CD8-positive, alpha-beta memory T cell (primary cell): ENCODE measurements around the gene STEAP2. TPM values are rescaled to one million over a fixed set of nuclear protein-coding genes. Genes with fewer than 3 reads are reported as not detected.

Source experiments
- CTCF ChIA-PET: fragments of 350-600 bp; sonication (Branson Sonifier 250); formaldehyde crosslinking; loops from one replicate; lab custom pipeline; 2021; ENCODE audit warnings: antibody characterized with exemption; lab: Charles Lee
- POLR2A ChIA-PET: fragments of 350-600 bp; sonication (Branson Sonifier 250); formaldehyde crosslinking; loops from one replicate; lab custom pipeline; 2021; ENCODE audit warnings: antibody characterized with exemption; lab: Charles Lee
- DNase-seq, 5 donors: peaks; one replicate each; pipeline versions ENCODE4 v3.0.0 to v3.0.0-alpha.2; 2020 to 2022; ENCODE audit warnings: mixed read lengths in 1 of 5
- H3K27ac ChIP-seq: one replicate; pipeline ENCODE4 v1.7.0; 2013; ENCODE audit warnings: low read depth, mild to moderate bottlenecking, low read length, moderate library complexity
- H3K27me3 ChIP-seq: 2 replicates; pipeline ENCODE4 v1.7.0; 2013; ENCODE audit warnings: low read length, mild to moderate bottlenecking; ENCODE audit not compliant: insufficient read depth, poor library complexity, severe bottlenecking
- H3K36me3 ChIP-seq: 2 replicates; pipeline ENCODE4 v1.7.0; 2013; ENCODE audit warnings: mild to moderate bottlenecking, low read length, moderate library complexity; ENCODE audit not compliant: insufficient read depth
- H3K4me1 ChIP-seq: 2 replicates; pipeline ENCODE4 v1.7.0; 2013; ENCODE audit warnings: mild to moderate bottlenecking, low read length, moderate library complexity; ENCODE audit not compliant: insufficient read depth
- H3K4me3 ChIP-seq: 2 replicates; pipeline ENCODE4 v1.7.0; 2013; ENCODE audit warnings: mild to moderate bottlenecking, low read length
- H3K9me3 ChIP-seq: 2 replicates; pipeline ENCODE4 v1.7.0; 2013; ENCODE audit warnings: mild to moderate bottlenecking, low read length
- H3K27ac Mint-ChIP-seq, 8 donors: one replicate each; pipeline ENCODE4 v1.8.0; 2020 to 2021; ENCODE audit warnings: mixed read lengths in 8 of 8, mild to moderate bottlenecking in 6 of 8, inconsistent platforms in 3 of 8, moderate library complexity in 3 of 8
- H3K27me3 Mint-ChIP-seq, 2 donors: one replicate each; pipeline ENCODE4 v1.8.0; 2020 to 2021; ENCODE audit warnings: mixed read lengths in 2 of 2, mild to moderate bottlenecking in 1 of 2, moderate library complexity in 1 of 2
- H3K36me3 Mint-ChIP-seq, 3 donors: one replicate each; pipeline ENCODE4 v1.8.0; 2020 to 2021; ENCODE audit warnings: mixed read lengths in 3 of 3, inconsistent platforms in 1 of 3, mild to moderate bottlenecking in 1 of 3
- H3K4me1 Mint-ChIP-seq, 3 donors: one replicate each; pipeline ENCODE4 v1.8.0; 2020 to 2021; ENCODE audit warnings: mixed read lengths in 3 of 3, inconsistent platforms in 1 of 3, mild to moderate bottlenecking in 1 of 3
- H3K4me3 Mint-ChIP-seq, 7 donors: one replicate each; pipeline ENCODE4 v1.8.0; 2020 to 2021; ENCODE audit warnings: mixed read lengths in 7 of 7, mild to moderate bottlenecking in 6 of 7, moderate library complexity in 4 of 7, inconsistent platforms in 2 of 7
- H3K9me3 Mint-ChIP-seq, 5 donors: one replicate each; pipeline ENCODE4 v1.8.0; 2020 to 2022; ENCODE audit warnings: mixed read lengths in 5 of 5, mild to moderate bottlenecking in 3 of 5, moderate library complexity in 2 of 5, inconsistent platforms in 1 of 5
- polyA plus RNA-seq: library from polyadenylated mRNA; unstranded; fragments of 300-500 nt; fragmentation: Illumina TruSeq; gene quantifications from one replicate; pipeline ENCODE4 v1.2.3, GENCODE V29; 2021
- total RNA-seq, 2 experiments: library from RNA; stranded (reverse); gene quantifications; one replicate each; pipeline ENCODE4 v1.2.3, GENCODE V29; 2021

STEAP2 gene
- total and polyA plus RNA-seq, 3 experiments from 2014 or later, result 0.15 TPM; not detected in 2

DNA sequence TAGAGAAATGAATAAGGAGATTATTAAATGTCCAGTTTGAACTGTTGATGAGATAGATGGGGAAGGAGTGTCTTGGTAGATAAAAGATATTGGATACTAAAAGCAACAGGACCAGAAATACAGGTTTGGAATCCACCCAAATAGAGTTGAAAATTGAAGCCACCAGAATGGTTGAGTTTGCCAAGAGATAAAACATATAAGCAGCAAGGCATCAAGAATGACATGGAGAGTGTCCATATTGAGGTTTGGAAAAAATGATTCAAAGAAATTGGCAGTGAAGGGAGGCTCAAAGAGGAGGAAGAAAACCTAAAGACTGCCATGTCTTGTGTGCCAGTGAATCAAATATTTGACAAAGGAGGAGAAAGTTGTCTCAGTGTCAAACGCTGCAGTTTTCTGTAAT, 57.6 kb downstream of the STEAP2 start:
- H3K27me3 ChIP-seq, result no peaks in the 10 kb centered on the region
- no peak overlapping the region for H3K4me3 Mint-ChIP-seq
- ChIA-PET CTCF (no interaction called here), POLR2A (no interaction called here)
- H3K36me3 Mint-ChIP-seq, result no peaks in the 10 kb centered on the region
- no peak overlapping the region for H3K4me3 ChIP-seq
- H3K27ac Mint-ChIP-seq, result no peak overlapping the region
- H3K4me1 Mint-ChIP-seq, result no peaks in the 10 kb centered on the region
- peaks cover 0 to 10% of the 10 kb centered on the region in 2 donors for H3K27me3 Mint-ChIP-seq
- H3K9me3 Mint-ChIP-seq, result no peaks in the 10 kb centered on the region
- no peaks in the 10 kb centered on the region for H3K9me3 ChIP-seq
- H3K4me1 ChIP-seq, result no peaks in the 10 kb centered on the region
- no peaks in the 10 kb centered on the region for H3K36me3 ChIP-seq
- no peak overlapping the region for H3K27ac ChIP-seq
- no peak for DNase-seq

DNA sequence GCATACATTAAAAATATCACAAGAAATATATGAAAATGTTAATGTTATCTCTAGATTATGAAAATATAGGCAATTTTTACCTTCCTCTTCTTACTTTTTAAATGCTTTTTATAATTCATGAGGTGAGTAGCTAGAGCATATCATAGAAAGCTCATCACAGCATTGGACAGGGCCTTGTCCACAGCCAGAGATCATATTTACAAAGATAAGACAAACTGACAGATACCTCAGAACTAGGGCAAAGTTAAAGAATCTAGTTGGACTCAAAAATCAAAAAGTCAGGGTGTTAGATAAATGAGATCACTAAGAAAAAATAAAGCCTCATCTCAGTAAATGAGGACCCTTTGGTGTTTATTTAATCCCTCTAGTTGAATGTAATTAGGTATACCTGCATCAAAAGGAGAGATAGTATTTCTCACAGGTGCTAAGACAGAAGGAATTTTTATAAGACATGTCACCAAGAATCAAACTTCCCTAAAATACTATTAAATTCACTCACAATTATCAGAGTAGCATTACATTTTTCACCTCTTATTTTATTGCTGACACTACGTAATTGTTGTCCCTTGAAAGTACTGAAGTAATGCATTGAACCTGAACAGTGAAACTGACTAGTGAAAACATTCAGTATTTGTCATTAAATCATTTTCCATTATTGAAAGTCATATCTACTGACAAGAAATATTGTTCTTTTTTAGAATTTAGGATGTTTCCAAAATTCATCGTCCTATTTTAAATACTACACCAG, 59.1 kb downstream of the STEAP2 start:
- Mint-ChIP-seq H3K9me3 (no peaks in the 10 kb centered on the region), H3K27ac (no peak overlapping the region), H3K36me3 (no peaks in the 10 kb centered on the region), H3K27me3 (peaks cover 0 to 5% of the 10 kb centered on the region in 2 donors), H3K4me1 (no peaks in the 10 kb centered on the region), H3K4me3 (no peak overlapping the region)
- Histone ChIP-seq H3K9me3 (no peaks in the 10 kb centered on the region), H3K36me3 (no peaks in the 10 kb centered on the region), H3K27ac (no peak overlapping the region), H3K4me3 (no peak overlapping the region), H3K4me1 (no peaks in the 10 kb centered on the region), H3K27me3 (no peaks in the 10 kb centered on the region)
- POLR2A ChIA-PET, result no interaction called here
- no peak for DNase-seq
- CTCF ChIA-PET, result no interaction called here

DNA sequence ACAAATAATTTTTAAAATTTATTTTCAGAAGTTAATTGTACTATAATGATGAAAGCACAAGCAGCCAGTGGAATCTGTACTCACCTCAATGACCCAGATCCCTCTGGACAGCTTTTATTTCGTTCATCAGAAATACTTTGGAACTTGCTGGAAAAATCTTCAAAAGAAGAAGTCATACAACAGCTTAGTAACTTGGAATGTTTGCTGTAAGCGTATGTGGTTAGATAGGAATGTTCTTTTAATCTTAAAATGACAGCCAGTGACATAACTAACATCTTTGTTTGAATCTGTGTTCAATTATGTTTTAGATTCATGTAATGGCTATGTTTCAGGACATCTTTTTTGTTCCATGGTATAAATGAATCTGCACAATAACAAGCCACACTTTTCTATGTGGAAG, 60.2 kb downstream of the STEAP2 start:
- Mint-ChIP-seq H3K27ac (no peak overlapping the region), H3K4me1 (no peaks in the 10 kb centered on the region), H3K27me3 (peaks cover 0 to 5% of the 10 kb centered on the region in 2 donors), H3K9me3 (no peaks in the 10 kb centered on the region), H3K4me3 (no peak overlapping the region), H3K36me3 (no peaks in the 10 kb centered on the region)
- Histone ChIP-seq H3K36me3 (no peaks in the 10 kb centered on the region), H3K27me3 (no peaks in the 10 kb centered on the region), H3K9me3 (no peaks in the 10 kb centered on the region), H3K4me1 (no peaks in the 10 kb centered on the region), H3K4me3 (no peak overlapping the region), H3K27ac (no peak overlapping the region)
- ChIA-PET POLR2A (no interaction called here), CTCF (no interaction called here)
- no peak for DNase-seq

DNA sequence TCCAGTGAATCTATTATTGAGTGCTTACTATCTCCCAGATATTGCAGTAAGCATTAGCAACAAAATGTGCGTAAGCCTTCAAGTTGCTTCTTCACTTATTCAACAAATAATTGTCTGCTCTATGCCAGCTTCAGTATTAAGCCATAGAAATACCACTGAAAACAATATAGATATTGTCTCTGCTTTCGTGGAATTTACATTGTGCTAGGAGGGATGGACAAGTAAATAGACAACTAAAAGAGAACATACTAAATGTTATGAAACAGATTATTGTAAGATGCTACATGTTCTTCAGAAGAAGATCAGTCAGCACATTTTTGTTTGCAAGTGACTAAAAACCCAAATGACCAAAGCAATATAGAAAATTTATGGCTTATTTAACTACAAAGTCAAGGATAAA, 60.7 kb downstream of the STEAP2 start:
- H3K4me1 Mint-ChIP-seq, result no peaks in the 10 kb centered on the region
- POLR2A ChIA-PET, result no interaction called here
- no peak overlapping the region for H3K27ac Mint-ChIP-seq

DNA sequence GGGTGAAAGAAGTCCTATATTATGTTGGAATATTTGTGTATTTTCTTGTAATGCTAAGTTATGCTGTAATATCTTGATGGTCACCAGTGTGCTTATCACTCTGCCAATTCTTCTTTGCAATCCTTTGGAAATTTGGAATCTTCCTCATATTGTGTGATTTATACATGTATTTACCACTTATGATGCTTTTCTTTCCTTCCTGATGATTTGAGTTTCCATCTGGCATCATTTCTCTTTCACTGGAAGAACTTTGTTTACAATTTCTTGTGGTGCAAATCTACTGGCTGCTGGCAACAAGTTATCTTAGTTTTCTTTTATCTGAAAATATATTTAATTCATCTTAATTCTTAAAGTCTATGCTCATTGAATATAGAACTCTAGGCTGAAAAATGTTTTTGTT, 62.6 kb downstream of the STEAP2 start:
- no peaks in the 10 kb centered on the region for H3K36me3 ChIP-seq
- no peak overlapping the region for H3K27ac ChIP-seq
- DNase-seq, result no peak
- H3K9me3 Mint-ChIP-seq, result no peaks in the 10 kb centered on the region
- no peaks in the 10 kb centered on the region for H3K4me1 ChIP-seq
- H3K27me3 ChIP-seq, result no peaks in the 10 kb centered on the region
- H3K36me3 Mint-ChIP-seq, result no peaks in the 10 kb centered on the region
- CTCF ChIA-PET, result no interaction called here
- H3K9me3 ChIP-seq, result no peaks in the 10 kb centered on the region
- POLR2A ChIA-PET, result no interaction called here
- no peaks in the 10 kb centered on the region for H3K4me1 Mint-ChIP-seq
- no peak overlapping the region for H3K27ac Mint-ChIP-seq
- no peak overlapping the region for H3K4me3 ChIP-seq
- H3K27me3 Mint-ChIP-seq, result peaks cover 0 to 7% of the 10 kb centered on the region in 2 donors
- H3K4me3 Mint-ChIP-seq, result no peak overlapping the region

More for the DNA sequence above, 60.7 kb downstream of the STEAP2 start:
- CTCF ChIA-PET, result no interaction called here
- no peak overlapping the region for H3K4me3 ChIP-seq
- H3K4me1 ChIP-seq, result no peaks in the 10 kb centered on the region
- no peaks in the 10 kb centered on the region for H3K9me3 Mint-ChIP-seq
- H3K27ac ChIP-seq, result no peak overlapping the region
- H3K27me3 ChIP-seq, result no peaks in the 10 kb centered on the region
- DNase-seq, result no peak
- H3K9me3 ChIP-seq, result no peaks in the 10 kb centered on the region
- no peak overlapping the region for H3K4me3 Mint-ChIP-seq
- no peaks in the 10 kb centered on the region for H3K36me3 Mint-ChIP-seq
- H3K36me3 ChIP-seq, result no peaks in the 10 kb centered on the region
- H3K27me3 Mint-ChIP-seq, result peaks cover 0 to 5% of the 10 kb centered on the region in 2 donors

DNA sequence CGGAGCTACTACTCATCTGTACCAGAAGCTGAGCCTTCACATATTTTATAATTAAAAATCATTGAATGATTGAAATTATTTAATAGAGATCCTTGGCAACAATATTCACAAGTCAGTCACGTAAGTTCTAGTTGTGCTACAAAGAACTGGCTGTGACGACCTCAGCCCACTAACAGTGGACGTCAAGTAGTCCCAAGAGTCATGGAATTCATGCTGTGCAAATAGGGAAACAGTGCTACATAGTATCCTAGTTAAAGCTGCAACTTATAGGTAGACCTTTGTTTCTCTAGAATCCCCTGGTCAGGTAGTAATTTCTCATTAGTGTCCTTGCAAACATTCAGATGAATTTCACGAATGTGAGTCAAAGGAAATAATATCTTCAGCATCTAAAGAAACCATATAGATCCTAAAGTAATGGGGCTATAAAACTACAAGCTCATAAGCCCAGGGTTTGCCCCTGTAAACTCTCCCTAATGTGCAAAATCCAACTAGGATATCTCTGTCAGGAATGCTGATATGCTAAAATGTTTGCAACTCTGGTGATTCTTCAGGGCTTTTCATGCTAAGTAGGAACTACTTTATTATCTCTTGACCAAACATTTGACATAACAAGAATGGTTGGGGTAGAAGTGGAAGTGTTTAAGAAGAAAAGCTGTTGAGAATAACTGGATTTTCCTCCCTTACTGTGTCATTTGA, 64.6 kb downstream of the STEAP2 start:
- no peaks in the 10 kb centered on the region for H3K36me3 Mint-ChIP-seq
- H3K4me1 Mint-ChIP-seq, result no peaks in the 10 kb centered on the region
- no peak overlapping the region for H3K4me3 Mint-ChIP-seq
- H3K27me3 Mint-ChIP-seq, result peaks cover 7 to 11% of the 10 kb centered on the region in 2 donors
- Histone ChIP-seq H3K36me3 (no peaks in the 10 kb centered on the region), H3K4me1 (no peaks in the 10 kb centered on the region), H3K27me3 (no peaks in the 10 kb centered on the region), H3K4me3 (no peak overlapping the region), H3K27ac (no peak overlapping the region), H3K9me3 (no peaks in the 10 kb centered on the region)
- ChIA-PET POLR2A (no interaction called here), CTCF (no interaction called here)
- no peaks in the 10 kb centered on the region for H3K9me3 Mint-ChIP-seq
- no peak for DNase-seq
- H3K27ac Mint-ChIP-seq, result no peak overlapping the region

Other genes with a start within 250 kb of the STEAP2 start
- not detected for gene STEAP1, start 57.3 kb upstream of the STEAP2 start, total RNA-seq
- gene STEAP1, start 57.3 kb upstream of the STEAP2 start, polyA plus RNA-seq, result not detected
- gene CFAP69, start 33.4 kb downstream of the STEAP2 start, total RNA-seq, result under 1 TPM; 0.53 to 0.81 TPM
- gene CFAP69, start 33.4 kb downstream of the STEAP2 start, polyA plus RNA-seq, result not detected
- gene FAM237B, start 109.6 kb downstream of the STEAP2 start, total RNA-seq, result not detected
- gene FAM237B, start 109.6 kb downstream of the STEAP2 start, polyA plus RNA-seq, result not detected
- 10 to 100 TPM; 37.6 to 43.3 TPM for gene GTPBP10, start 135.0 kb downstream of the STEAP2 start, total RNA-seq
- 31.3 TPM for gene GTPBP10, start 135.0 kb downstream of the STEAP2 start, polyA plus RNA-seq
- 1 to 10 TPM; 3.7 to 4.9 TPM for gene CLDN12, start 191.7 kb downstream of the STEAP2 start, total RNA-seq
- gene CLDN12, start 191.7 kb downstream of the STEAP2 start, polyA plus RNA-seq, result 0.82 TPM